B cell (primary cell): ENCODE measurements around the gene HGS. TPM values are rescaled to one million over a fixed set of nuclear protein-coding genes. Genes with fewer than 3 reads are reported as not detected.

Source experiments
- ATAC-seq: fragments of 200-7000 bp; cut with Tn5 transposase; one replicate; pipeline ENCODE4 v1.10.0; 2021; ENCODE audit warnings: low read depth, mild to moderate bottlenecking, moderate number of reproducible peaks, moderate library complexity
- CTCF ChIA-PET: fragments of 350-600 bp; sonication (Branson Sonifier 250); formaldehyde crosslinking; loops from one replicate; lab custom pipeline; 2021; ENCODE audit warnings: antibody characterized with exemption, inconsistent platforms; lab: Charles Lee
- POLR2A ChIA-PET: fragments of 350-600 bp; sonication (Branson Sonifier 250); formaldehyde crosslinking; loops from one replicate; lab custom pipeline; 2021; ENCODE audit warnings: antibody characterized with exemption; lab: Charles Lee
- DNase-seq: peaks from one replicate; pipeline ENCODE4 v3.0.0; 2013
- H2AFZ ChIP-seq: 2 replicates; pipeline ENCODE4 v1.6.1; 2012; ENCODE audit warnings: mild to moderate bottlenecking, low read depth, low read length; ENCODE audit not compliant: insufficient read depth, poor library complexity, severe bottlenecking
- H3K27ac ChIP-seq, 2 donors: 1 replicate in 1 of 2; 2 replicates in 1 of 2; pipeline ENCODE4 v1.5.1; 2012 to 2013; ENCODE audit warnings: low read length in 2 of 2, mild to moderate bottlenecking in 2 of 2, moderate library complexity in 1 of 2
- H3K27me3 ChIP-seq, 4 experiments: fragments of 200-600 bp in 1 of 4; sonication (generic) in 1 of 4; replicated peaks in 1 of 4; 1 replicate in 2 of 4; 2 replicates in 2 of 4; pipeline versions ENCODE4 v1.6.1 to v1.7.0; 2013 to 2016; ENCODE audit warnings: low read length in 3 of 4, mild to moderate bottlenecking in 2 of 4, mixed read lengths in 1 of 4, moderate library complexity in 1 of 4; ENCODE audit not compliant: insufficient read depth in 4 of 4, control insufficient read depth in 3 of 4; ENCODE audit errors: control extremely low read depth in 1 of 4
- H3K36me3 ChIP-seq, 2 experiments: replicated peaks in 1 of 2; 1 replicate in 1 of 2; 2 replicates in 1 of 2; pipeline versions ENCODE4 v1.6.1 to v1.7.1; 2013; ENCODE audit warnings: low read length in 1 of 2; ENCODE audit not compliant: insufficient read depth in 2 of 2, control insufficient read depth in 1 of 2; ENCODE audit errors: control extremely low read depth in 1 of 2, extremely low read depth in 1 of 2
- H3K4me1 ChIP-seq, 2 donors: fragments of 200-600 bp in 1 of 2; sonication (generic) in 1 of 2; 1 replicate in 1 of 2; 2 replicates in 1 of 2; pipeline versions ENCODE4 v1.5.1 to v1.6.1; 2013 to 2017; ENCODE audit warnings: low read length in 2 of 2; ENCODE audit not compliant: control insufficient read depth in 2 of 2, insufficient read depth in 2 of 2
- H3K4me2 ChIP-seq: replicated peaks from 2 replicates; pipeline ENCODE3; 2012; ENCODE audit warnings: mild to moderate bottlenecking, low read depth, low read length; ENCODE audit not compliant: poor library complexity, severe bottlenecking
- H3K4me3 ChIP-seq, 5 experiments: fragments of 200-600 bp in 1 of 5; sonication (generic) in 1 of 5; 1 replicate in 3 of 5; 2 replicates in 2 of 5; pipeline versions ENCODE4 v1.5.1 to v1.7.0; 2011 to 2016; ENCODE audit warnings: low read length in 4 of 5, mild to moderate bottlenecking in 4 of 5, low read depth in 2 of 5, control low read depth in 1 of 5, moderate library complexity in 1 of 5; ENCODE audit not compliant: insufficient read depth in 1 of 5; ENCODE audit errors: control extremely low read depth in 1 of 5, extremely low read depth in 1 of 5
- H3K79me2 ChIP-seq: fragments of 200-600 bp; sonication (generic); one replicate; pipeline ENCODE4 v1.6.0; 2016; ENCODE audit warnings: low read length; ENCODE audit not compliant: control insufficient read depth, insufficient read depth
- H3K9ac ChIP-seq: fragments of 200-600 bp; sonication (generic); 2 replicates; pipeline ENCODE4 v1.6.1; 2017; ENCODE audit warnings: mild to moderate bottlenecking, low read length, moderate library complexity
- H3K9me3 ChIP-seq, 3 donors: one replicate each; pipeline versions ENCODE4 v1.6.1 to v1.7.1; 2013; ENCODE audit warnings: low read length in 2 of 3; ENCODE audit not compliant: control insufficient read depth in 2 of 3, insufficient read depth in 1 of 3; ENCODE audit errors: control extremely low read depth in 1 of 3
- H4K20me1 ChIP-seq: 2 replicates; pipeline ENCODE4 v1.6.0; 2012; ENCODE audit warnings: mild to moderate bottlenecking, low read length; ENCODE audit not compliant: insufficient read depth, control insufficient read depth, poor library complexity, severe bottlenecking
- H3K27ac Mint-ChIP-seq: one replicate; pipeline ENCODE4 v1.8.0; 2021; ENCODE audit warnings: mixed read lengths
- H3K27me3 Mint-ChIP-seq: one replicate; pipeline ENCODE4 v1.8.0; 2021; ENCODE audit warnings: mixed read lengths
- H3K4me1 Mint-ChIP-seq: one replicate; pipeline ENCODE4 v1.8.0; 2021; ENCODE audit warnings: mixed read lengths
- H3K4me3 Mint-ChIP-seq: one replicate; pipeline ENCODE4 v1.8.0; 2021; ENCODE audit warnings: mixed read lengths
- H3K9me3 Mint-ChIP-seq: one replicate; pipeline ENCODE4 v1.8.0; 2022; ENCODE audit warnings: mixed read lengths; ENCODE audit not compliant: insufficient read depth
- EZH2 ChIP-seq: IDR thresholded peaks from 2 replicates; pipeline ENCODE4 v1.6.1; 2012; ENCODE audit warnings: borderline replicate concordance, low read depth, mild to moderate bottlenecking, moderate library complexity, low read length; ENCODE audit not compliant: insufficient read depth, poor library complexity, severe bottlenecking
- WGBS: methylation state at CpG from one replicate; pipeline ENCODE4 v1.1.5; 2013; ENCODE audit warnings: missing lambda C conversion rate; ENCODE audit not compliant: insufficient coverage; 5-methylcytosine and 5-hydroxymethylcytosine counted together
- intact Hi-C: fragments of 100-400 bp; cut with micrococcal nuclease; formaldehyde crosslinking; loops from one replicate; pipeline ENCODE4 v1.10.0; 2022
- polyA plus RNA-seq: library from polyadenylated mRNA; depleted of rRNA; stranded (reverse); fragments of >200 nt; gene quantifications from 2 replicates; pipeline ENCODE4 v1.2.3, GENCODE V29; 2012
- total RNA-seq, 2 donors: library from RNA; stranded (reverse); fragments of 120-200 nt in 1 of 2; gene quantifications; 1 replicate in 1 of 2; 2 replicates in 1 of 2; pipeline versions ENCODE4 v1.2.3 to v1.2.4, GENCODE V29; 2013 to 2022
- TF ChIP-seq, protein P1 (sequence below): fragments of 200-600 bp; IDR thresholded peaks from one replicate; pipeline ENCODE4 v1.8.0; 2022; ENCODE audit warnings: antibody characterized with exemption, mild to moderate bottlenecking

HGS gene
- total and polyA plus RNA-seq, 2 donors (not counting 1 experiment from before 2014, with no cell fraction given): 184 to 220 TPM

DNA sequence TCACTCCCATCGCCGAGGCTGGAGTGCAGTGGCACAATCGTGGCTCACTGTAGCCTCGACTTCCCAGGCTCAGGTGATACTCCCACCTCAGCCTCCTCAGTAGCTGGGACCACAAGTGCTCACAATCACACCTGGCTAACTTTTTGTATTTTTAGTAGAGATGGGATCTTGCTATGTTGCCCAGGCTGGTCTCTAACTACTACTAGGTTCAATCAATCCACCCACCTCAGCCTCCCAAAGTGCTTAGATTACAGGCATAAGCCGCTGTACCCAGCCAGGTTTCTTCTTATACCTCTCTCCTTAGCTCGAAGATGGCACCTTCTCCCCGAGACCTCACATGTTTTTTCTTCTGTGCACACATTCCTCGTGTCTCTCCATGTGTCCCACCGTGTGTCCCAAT, 43.8 kb upstream of the HGS start:
- Mint-ChIP-seq H3K27ac (no peak overlapping the region), H3K9me3 (no peaks in the 10 kb centered on the region), H3K27me3 (no peaks in the 10 kb centered on the region), H3K4me3 (no peak overlapping the region), H3K4me1 (peaks cover 15% of the 10 kb centered on the region)
- Histone ChIP-seq H3K9ac (no peak overlapping the region), H3K4me2 (no peak overlapping the region), H3K9me3 (no peaks in the 10 kb centered on the region), H3K27me3 (no peaks in the 10 kb centered on the region), H4K20me1 (peaks cover 14% of the 10 kb centered on the region), H3K4me3 (no peak overlapping the region), H3K27ac (no peak overlapping the region), H2AFZ (no peak overlapping the region), H3K36me3 (no peaks in the 10 kb centered on the region), H3K79me2 (peaks cover 17% of the 10 kb centered on the region), H3K4me1 (peaks cover 11 to 20% of the 10 kb centered on the region in 2 donors)
- ATAC-seq (no peak), DNase-seq (no peak)
- ChIA-PET POLR2A (no interaction called here), CTCF (interaction anchor here (0.7 kb wide), 1 partner anchor 315 kb away, joined by 3 read pairs; no protein-coding TSS in a partner anchor)
- WGBS: 94% methylated on average over 2 of the region's 9 CpGs
- TF ChIP-seq EZH2: no peak
- TF ChIP-seq, protein P1, sequence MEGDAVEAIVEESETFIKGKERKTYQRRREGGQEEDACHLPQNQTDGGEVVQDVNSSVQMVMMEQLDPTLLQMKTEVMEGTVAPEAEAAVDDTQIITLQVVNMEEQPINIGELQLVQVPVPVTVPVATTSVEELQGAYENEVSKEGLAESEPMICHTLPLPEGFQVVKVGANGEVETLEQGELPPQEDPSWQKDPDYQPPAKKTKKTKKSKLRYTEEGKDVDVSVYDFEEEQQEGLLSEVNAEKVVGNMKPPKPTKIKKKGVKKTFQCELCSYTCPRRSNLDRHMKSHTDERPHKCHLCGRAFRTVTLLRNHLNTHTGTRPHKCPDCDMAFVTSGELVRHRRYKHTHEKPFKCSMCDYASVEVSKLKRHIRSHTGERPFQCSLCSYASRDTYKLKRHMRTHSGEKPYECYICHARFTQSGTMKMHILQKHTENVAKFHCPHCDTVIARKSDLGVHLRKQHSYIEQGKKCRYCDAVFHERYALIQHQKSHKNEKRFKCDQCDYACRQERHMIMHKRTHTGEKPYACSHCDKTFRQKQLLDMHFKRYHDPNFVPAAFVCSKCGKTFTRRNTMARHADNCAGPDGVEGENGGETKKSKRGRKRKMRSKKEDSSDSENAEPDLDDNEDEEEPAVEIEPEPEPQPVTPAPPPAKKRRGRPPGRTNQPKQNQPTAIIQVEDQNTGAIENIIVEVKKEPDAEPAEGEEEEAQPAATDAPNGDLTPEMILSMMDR: no peak
- intact Hi-C loops: no loop called here

DNA sequence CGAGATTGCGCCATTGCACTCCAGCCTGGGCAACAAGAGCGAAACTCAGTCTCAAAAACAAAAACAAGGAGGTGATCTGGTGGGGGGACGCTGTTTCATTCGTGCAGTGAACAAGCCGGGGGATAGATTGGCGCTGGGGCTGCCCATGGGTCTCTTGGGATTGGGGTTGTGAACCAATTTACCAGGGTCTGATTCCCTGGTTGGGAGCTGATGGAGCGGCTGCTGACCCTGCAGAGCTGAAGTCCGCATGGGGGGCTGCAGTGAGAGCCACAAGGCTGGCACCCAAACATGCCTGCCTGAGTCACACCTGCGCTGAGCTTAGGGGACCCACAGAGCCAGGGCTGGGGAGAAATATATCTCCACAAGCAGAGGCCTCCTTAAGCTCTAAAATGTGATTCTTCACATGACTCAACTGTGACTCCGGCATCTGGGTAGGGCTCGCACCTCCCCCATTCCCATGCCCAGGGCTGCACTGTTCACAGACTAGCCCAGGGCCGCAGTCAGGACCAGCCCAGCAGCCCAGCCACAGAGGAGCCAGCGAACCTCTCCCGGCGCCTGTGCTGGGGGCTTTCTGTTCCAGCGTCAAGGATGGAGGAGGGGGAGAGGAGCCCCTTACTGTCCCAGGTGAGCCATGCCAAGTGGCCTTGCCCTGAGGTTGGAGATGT, 41.9 kb upstream of the HGS start:
- H3K27me3 ChIP-seq: no peaks in the 10 kb centered on the region
- Mint-ChIP-seq H3K9me3 (no peaks in the 10 kb centered on the region), H3K4me1 (peaks cover 3% of the 10 kb centered on the region), H3K27ac (no peak overlapping the region), H3K4me3 (no peak overlapping the region), H3K27me3 (no peaks in the 10 kb centered on the region)
- H3K36me3 ChIP-seq: no peaks in the 10 kb centered on the region
- no peak overlapping the region for H3K9ac ChIP-seq
- H2AFZ ChIP-seq: no peak overlapping the region
- H3K4me1 ChIP-seq: peaks cover 0 to 5% of the 10 kb centered on the region in 2 donors
- no peaks in the 10 kb centered on the region for H3K9me3 ChIP-seq
- no peak overlapping the region for H3K4me3 ChIP-seq
- CTCF ChIA-PET: no interaction called here
- no peak for TF ChIP-seq EZH2
- TF ChIP-seq, protein P1: no peak
- intact Hi-C loops: no loop called here
- no peak for ATAC-seq
- 96% methylated on average over 15 of the region's 17 CpGs for WGBS
- H4K20me1 ChIP-seq: no peaks in the 10 kb centered on the region
- no peak for DNase-seq
- H3K79me2 ChIP-seq: no peaks in the 10 kb centered on the region
- no peak overlapping the region for H3K27ac ChIP-seq
- POLR2A ChIA-PET: no interaction called here
- no peak overlapping the region for H3K4me2 ChIP-seq
